ENCODE data around the gene NHEJ1.

Gene NHEJ1

DNA sequence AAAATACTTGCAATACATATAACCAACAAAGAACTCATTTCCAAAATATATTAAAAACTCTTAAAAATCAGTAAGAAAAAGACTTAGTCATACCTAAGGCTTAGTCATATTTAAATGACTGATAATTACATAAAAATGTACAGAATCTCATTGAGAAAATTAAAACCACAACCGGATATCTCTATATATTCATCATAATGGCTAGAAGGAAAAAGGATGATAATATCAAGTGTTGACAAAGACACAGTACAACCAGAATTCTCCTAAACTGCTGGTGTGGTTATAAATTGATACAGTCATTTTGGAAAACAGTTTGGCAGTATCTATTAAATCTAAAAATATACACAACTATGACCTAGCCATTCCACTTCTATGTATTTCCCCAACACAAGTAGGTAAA lies 72.8 kb downstream of the NHEJ1 start:
- no peak for DNase-seq (ENCODE audit: low read depth in 2 of 2)

DNA sequence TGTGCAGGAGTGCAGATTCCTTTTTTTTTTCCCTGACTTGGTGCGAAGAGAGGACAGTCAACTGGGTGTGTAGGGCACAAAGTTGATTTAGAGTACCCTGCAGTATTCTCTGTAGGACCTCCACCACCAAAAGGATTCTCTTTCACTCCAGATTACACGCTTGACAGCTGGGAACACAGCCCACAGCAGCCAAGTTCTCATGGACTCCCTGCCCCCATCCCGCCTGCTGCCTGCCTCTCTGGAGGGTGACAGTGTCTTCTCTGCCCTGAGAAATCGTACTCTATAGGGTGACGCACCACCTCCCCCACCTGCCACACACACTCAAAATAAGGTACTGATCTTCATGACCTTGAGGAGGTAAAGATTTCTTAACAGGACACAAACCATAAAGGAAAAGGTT lies 73.3 kb downstream of the NHEJ1 start:
- no peak for DNase-seq (ENCODE audit: low read depth in 2 of 2)

DNA sequence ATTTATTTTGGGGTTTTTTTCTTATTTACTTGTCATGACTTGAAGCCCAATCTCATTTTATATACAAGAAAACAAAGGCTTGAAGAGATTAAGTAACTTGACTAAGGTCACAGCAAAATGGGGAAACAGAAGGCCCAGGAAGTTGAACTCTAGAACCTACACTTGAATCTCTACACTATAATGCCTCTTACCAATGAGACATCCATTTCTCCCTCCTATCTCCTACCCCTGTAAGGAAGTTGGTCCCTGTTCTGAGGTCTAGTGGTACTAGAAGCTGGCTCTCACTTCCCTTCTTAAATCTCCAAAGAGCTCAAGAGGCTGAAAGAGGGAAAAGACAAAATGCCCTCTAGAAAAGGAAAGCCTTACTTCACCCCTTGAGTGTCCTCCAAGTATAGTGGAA lies 74.4 kb downstream of the NHEJ1 start:
- DNase-seq (ENCODE audit: low read depth in 2 of 2), result no peak

DNA sequence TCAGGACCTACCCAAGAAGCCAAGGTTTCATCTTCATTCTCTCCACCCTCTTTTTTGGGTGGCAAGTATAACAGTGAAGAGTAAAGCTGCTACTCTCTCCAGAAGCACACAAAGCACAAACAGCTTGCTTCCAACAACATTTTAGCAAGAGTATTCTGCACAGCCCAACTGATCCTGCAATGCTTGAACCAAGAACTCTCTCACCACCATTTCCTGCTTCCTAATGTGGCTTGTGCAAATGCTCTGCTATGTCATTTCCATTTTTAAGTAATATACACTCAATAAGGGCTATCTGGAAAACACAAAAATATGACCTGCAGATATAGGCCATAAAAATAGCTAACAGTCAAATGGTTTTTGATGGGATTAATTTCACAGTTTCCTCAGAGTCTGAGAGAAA lies 75.8 kb downstream of the NHEJ1 start:
- DNase-seq (ENCODE audit: low read depth in 2 of 2), result no peak

DNA sequence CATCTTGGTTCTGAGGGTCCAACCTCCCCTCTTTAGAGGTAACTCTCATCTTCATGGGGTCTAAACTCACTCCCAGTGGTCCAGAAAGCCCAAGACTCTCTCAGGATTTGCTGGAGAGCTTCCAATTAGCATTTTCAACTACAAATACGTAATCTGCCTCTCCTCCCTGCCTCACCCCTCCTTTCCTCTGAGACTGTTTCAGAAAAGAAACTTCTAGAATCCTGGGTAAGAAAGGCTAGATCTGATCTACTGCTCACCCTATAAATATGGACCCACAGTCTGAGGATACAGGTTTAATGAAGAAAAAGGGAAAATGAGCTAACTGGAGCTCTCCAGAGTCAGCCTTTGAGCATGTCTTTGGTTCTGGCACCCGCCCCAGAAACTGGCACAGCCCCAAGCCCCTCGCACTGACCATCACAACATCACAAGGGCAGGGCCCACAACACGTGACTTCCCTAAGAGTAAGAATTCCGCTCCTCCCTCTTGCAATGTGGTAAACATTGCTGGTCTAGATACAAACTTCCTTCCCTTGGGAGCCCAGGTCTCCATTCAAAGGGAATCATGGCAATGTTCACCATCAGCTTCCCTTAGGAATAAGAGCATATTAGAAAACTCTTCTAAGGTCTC lies 78.2 kb downstream of the NHEJ1 start:
- no peak for DNase-seq (ENCODE audit: low read depth in 2 of 2)

DNA sequence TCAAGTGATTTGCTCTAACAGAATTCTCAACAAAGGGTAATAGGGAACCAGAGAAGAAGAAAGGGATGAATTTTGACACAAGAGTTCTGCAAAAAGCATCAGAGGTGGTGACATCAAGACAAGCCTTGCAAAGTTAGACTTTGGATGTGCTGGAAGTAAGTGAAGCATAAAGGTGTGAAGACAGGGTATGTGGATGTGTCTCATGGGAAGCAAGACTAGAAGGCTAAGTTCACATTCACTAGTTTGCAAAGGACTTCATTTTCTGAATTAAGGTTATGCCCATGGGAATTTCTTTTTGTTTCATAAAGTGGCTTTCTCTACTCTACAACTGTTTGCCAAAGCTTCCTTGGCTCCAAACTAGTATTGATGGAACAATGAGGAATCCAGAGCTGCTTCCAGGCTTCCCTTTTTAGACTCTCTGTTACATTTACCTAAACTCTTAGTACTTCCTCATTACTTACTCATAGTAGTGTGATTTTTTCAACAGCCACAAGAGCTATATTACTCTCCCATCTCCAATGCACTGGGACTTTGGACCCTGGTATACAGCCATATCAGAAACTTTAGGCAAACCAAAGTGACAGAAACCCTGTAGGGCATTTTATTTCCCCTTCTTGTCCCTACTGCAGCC lies 78.8 kb downstream of the NHEJ1 start:
- DNase-seq (ENCODE audit: low read depth in 2 of 2), result no peak

DNA sequence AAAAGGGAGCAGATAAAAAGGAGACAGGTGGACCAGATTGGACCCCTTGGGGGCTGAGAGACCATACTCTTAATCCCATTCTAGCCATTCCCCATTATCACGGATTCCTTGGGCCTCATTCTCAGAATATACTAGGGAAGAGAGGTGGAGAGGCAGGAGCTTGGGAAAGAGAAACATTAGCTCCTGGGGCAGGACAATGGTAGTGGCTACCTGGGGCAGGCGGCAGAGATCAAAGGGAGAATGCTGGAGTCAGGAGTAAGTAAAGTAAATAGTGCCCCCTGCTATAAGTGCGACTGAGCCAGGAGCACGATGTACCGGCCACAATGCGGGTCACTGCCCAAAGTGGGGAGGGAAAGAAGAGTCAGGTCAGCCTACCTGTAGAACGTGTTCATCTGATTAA lies 79.5 kb downstream of the NHEJ1 start:
- no peak for DNase-seq (ENCODE audit: low read depth in 2 of 2)

DNA sequence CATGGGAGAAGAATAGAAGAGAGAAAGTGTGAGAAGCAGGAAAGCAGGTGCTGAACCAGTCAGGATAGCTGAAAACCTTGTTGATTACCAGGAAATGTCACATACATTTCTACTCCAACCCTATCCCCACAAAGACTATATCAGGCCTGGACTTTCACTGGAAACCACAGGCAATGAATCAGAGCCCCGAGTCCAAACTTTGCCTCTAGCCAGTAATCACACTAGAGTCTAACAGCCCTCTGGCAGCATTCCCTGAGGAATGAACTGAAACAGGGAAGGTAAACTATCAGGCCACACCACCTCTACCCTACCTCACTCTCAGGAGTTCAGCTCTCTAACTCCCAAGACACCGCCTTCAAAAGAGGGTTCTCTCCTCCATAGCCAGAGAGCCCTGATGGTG lies 81.2 kb downstream of the NHEJ1 start:
- DNase-seq (ENCODE audit: low read depth in 2 of 2), result no peak

DNA sequence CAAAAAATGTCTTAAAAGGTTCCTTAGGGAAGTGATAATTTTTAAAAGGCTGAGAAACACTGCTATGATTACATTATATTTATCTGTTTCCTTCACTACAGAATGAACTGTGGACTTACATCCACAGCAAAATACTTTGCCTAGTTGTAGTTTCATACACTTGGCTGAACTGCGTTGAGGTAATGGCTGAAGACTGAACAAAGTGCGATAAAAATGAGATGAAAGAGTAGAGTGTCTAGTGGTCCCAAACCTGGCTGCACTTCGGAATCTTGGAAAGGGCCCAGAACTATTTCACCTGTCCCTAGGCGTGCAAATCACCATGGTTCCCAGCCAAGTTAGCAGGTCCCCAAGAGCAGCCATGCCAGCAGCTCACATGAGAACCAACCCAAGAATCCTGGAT lies 81.7 kb downstream of the NHEJ1 start:
- no peak for DNase-seq (ENCODE audit: low read depth in 2 of 2)

DNA sequence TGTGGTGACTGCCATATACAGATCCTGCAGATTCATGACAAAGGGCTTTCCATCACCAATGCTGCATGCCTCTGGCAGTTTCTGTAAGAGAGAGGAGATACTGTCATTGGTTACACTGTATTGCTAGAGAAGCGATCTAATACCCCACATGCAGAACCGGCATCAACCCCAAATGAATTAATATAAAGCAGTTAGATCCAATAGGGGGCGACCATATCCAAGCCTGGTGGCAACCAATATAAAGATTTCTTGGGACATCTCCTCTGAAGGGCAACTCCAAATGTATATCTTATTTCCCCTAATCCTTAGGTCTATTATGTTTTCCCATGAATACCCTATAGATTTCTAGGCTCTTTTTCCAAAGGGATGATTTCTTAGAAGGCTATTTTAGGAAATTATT lies 82.5 kb downstream of the NHEJ1 start:
- DNase-seq (ENCODE audit: low read depth in 2 of 2), result no peak

DNA sequence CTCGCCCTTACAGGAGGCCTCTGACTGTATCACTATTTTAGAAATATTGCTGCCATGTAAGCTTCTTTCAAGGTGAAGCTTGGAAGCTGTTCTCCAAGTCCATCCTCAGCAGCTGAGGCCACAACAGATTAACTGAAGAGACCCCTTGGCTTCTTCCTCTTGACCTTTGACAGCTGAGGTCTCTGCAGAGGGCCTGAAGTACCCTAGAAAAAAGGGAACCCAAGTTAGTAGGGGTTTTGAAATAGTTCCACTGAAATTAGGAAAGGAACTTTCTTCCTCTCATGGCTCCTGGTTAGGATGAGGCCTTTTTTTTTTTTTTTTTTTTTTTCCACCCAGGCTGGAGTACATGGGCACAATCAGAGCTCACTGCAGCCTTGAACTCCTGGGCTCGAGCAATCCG lies 84.4 kb downstream of the NHEJ1 start:
- no peak for DNase-seq (ENCODE audit: low read depth in 2 of 2)

DNA sequence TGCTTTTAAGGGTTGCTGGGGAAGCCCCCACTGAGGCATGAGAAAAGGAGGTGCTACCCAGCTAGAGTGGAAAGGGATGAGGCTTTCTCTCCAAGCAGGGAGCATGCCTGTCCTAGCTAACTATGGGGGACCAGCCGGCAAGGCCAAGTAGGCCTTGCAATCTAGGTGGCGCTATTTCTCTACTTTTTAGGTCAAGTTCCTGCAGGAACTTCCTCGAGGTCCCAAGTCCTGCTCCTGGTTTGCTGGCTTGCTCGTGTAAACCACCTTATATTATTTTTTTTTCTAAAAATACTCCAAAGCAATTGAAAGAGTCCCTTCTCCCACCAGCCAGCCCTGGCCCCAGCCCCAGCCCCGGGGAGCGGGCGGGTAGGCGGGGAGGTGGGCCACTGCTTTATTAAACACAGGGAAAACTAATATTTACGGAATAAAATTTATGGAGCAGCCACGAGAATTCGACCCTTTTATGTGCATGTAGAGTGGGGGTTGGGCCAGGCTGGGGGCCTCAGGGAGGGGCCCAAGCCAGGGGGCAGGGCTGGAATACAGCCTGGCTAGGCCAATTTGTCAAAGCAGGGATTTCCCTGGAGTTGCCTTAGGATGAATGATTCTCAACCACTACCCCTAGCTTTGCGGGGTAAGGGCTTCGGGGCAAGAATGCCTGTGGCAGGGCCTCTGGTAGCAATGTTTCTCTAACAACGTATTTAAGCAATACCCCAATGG lies 87.0 kb downstream of the NHEJ1 start:
- DNase-seq (ENCODE audit: low read depth in 2 of 2), result no peak

DNA sequence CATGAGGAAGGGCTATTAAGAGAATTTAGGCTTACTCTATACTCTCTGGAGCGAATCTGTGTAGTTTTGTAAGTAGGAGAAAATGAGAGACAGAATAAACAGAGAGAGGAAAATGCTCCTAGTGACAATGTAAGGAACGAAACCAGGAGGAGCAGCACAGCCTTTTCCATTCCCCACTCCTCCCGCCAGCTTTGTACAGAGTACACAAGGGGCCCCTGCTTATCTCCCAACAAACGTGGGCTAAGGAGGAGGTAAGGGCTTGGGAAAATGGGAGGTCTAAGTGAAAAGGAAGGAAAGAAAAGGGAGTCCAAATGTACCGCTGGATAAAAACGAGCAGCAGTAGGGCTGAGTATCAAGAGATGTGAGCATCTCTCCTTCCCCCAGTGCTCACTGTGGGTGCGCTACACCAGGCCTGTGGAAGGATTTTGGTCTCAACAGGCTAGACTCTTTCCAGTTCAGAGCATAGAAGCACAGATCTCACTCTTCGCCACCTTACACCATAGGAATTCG lies 87.8 kb downstream of the NHEJ1 start:
- no peak for DNase-seq (ENCODE audit: low read depth in 2 of 2)

DNA sequence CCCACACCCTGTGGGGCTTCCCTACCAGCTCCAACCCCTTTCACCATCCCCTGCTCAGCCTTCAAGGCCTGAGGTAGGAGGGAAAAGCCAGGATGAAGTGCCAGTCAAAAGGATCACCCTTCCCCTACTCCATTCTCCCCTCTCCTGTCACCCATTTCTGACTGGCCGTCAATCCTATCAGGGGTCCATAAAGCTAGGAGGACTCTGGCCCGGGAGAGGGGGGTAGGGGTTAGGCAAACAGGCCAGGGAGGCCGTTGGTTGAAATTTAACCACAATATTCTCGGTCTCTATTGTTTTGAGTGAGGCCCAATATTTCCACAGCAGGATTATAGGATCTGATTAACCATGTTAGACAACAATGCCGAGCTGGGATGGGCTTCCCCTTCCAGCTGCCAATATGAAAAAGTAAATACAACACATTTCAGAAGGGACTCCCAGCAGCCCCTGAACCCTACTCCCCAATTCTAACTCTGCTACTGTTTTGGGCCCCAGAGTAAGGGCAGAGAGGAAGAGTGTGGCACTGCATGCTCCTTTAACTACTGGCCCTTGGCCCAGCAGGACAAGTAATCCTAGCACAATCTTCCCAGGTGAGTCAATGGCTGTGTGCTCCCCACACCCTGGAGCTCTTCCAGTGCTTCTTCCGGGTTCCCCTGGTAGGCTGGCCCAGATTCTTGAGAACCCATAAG lies 89.3 kb downstream of the NHEJ1 start:
- DNase-seq (ENCODE audit: low read depth in 2 of 2), result no peak

DNA sequence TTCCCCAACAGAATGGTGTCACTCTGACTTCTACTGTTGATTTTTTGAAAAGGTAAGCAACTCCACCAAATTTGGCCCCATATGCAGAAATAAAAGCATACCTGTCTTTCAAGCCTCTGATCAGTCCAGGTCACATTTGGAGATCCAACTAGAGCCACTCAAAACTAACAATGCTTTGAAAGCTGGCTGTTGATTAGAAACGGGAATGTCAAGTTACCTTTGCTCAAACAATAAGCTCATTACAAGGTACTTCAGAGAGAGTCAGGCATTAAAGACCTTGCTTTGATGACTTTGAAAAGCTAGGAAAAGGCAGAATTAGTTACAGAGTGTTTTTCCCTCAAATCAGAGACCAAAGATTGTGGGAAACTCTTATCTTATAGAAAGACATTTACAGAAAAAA lies 95.1 kb downstream of the NHEJ1 start:
- DNase-seq (ENCODE audit: low read depth in 2 of 2), result no peak

DNA sequence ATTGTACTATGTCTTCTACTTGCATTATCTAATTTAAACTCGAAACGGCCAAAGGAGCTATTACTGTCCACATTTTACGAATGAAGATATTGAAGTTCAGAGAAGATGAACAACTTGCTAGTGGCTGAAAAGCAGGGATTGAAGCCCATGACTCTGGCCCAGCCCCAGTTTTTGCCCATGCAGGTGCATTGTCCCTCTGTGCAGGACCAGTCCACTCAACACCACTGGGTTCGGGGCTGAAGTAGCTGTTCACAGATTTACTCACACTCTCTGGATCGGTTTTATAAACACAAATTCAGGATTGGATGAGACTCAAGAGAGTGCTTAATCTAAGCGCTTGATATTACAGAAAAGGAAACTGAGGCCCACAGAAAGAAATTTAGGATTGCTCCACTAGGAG lies 98.5 kb downstream of the NHEJ1 start:
- no peak for DNase-seq (ENCODE audit: low read depth in 2 of 2)

DNA sequence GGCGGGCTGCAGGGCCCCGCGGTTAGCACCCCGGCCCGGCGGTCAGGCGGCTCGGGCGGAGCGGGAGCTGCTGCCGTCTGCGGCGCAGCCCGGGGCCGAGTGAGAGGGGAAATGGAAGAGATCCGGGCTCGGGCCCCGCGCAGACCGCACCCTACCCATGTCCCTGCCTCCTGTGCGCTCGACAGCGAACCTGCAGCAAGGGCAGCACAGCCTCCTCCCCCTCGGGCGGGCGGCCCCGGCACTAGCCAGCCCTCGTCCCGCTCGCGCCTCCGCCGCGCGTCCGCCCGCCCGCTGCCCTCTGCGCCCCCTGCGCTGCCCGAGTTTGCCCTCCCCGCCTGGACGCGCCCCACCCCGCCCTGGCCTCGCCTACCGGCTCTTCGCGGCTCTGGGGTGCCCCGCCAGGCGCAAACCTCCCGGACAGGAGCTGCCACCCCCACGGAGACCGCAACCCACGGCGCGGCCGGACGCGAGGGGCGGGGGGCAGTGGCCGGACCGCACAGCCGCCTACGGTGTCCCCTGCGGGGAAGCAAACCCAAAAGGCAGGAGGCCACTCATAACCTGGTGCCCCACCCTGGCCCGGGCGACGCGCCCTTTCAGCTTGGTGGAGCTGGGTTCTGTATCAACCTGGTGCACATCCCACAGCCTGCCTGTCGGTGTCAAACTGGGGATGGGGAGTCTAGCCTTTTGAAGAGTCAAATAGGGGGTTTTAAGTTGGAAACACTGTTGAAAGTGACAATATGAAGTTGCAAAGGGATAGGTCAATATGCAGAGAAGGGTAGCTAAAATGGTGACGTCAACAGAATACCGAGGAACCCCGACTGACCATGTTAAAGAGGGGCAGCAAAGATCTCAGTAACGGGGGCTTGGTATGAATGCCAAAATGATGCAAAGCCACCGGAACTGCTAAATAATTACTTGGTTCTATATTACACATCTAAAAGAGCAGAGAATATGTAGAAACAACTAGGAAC lies 99.5 kb downstream of the NHEJ1 start, which contains the start of gene IHH:
Gene IHH, minus strand, starts transcription at position 101 of the 971 bp plus-strand sequence. CDS start 454 bp downstream, outside the sequence.
- DNase-seq (ENCODE audit: low read depth in 2 of 2), result no peak

DNA sequence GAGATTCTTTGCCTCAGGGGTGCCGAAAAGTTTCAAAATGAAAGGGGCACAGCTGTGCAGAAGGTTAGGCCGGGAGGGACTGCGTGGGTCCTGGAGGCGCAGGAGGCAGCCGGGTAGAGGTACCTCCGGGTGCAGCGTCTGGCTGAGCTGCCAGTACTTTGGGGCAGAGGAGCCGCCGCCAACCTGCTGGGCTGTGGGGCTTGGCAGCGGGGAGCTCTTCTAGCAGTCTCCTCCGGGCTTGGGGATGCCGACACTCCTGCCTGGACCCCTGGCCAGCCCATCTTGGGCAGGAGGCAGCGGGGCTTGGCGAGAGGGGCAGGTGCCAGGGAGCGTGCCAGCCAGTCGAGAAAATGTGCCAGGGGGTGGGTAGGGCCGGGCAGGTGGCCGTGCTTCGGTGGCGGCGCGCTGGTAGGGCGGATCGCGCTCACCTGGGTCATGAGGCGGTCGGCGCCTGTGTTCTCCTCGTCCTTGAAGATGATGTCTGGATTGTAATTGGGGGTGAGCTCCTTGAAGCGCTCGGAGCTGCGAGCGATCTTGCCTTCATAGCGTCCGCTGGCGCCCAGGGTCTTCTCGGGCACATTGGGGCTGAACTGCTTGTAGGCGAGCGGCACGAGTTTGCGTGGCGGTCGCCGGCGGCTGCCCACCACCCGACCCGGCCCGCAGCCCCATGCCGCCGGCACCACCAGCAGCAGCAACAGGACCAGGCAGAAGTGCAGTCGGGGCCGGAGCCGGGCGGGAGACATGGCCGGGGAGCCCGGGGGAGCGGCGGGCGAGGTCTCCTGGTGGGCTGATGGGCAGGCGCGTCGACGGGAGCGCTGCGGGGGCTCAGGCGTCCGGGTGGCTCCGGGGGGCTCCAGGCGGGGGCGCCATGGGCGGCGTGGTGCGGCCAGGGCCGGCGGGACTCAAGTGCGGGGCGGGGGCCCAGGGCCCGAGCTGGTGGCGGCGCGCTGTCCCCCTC lies 100.6 kb downstream of the NHEJ1 start:
- no peak for DNase-seq (ENCODE audit: low read depth in 2 of 2)

DNA sequence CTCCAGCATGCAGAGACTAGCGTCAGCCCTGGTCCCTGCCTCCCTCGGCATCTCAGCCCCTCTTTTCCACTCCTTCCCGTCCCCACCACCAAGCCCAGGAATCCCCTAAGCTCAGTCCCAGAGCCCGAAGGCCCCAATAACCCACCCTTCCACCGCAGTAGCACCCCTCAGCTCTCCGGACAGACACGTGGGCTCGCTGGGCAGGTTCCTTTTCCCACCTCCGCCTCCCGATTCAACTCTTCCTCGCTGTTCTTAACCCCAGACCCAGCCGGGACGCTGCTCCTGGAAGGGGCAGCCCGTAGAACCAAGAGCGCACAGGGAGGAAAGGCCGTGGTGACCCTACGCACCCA lies 101.3 kb downstream of the NHEJ1 start:
- DNase-seq (ENCODE audit: low read depth in 2 of 2), result no peak

Data from stimulated activated CD4-positive, alpha-beta T cell treated with anti-CD3 and anti-CD28 coated beads, Interleukin-12 subunit alpha, Interleukin-12 subunit beta, amount 100 ng/mL, for 24 hours (primary cell).